Measurements from ENCODE around the gene CBLN3. TPM values are rescaled to one million over a fixed set of nuclear protein-coding genes. Genes with fewer than 3 reads are reported as not detected.

CBLN3 gene
- polyA plus RNA-seq, 1 donor = 3.7 TPM

DNA sequence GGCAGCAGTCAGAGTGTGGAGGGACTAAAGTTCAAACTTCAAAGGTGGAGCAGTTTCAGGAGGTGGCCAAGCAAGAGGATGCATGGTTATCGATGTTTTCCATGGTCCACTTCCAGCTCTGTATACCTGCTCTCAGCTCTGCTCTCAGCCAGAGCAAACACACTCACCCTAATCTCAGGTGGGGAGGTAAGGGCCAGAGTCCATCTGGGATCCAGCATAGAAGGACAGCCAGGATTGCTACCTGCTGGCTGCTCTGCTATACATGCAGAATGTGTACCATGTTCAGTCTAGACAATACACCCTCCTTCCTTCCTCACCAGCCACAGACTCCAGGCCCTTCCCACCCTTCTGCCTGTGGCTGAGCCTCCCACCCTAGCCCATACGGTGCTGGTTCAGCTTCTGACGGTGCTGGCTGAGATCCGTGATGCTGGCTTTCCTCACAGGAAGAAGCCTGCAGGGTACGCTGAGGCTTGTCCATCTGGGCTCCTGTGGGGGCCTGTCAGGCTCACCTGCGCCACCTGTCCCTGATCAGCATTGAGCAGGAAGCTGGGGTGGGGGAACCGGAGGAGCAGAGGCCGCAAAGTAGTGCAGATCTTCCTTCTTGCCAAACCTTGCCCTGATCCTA is 2.4 kb downstream of the CBLN3 start:
- no peak for DNase-seq

DNA sequence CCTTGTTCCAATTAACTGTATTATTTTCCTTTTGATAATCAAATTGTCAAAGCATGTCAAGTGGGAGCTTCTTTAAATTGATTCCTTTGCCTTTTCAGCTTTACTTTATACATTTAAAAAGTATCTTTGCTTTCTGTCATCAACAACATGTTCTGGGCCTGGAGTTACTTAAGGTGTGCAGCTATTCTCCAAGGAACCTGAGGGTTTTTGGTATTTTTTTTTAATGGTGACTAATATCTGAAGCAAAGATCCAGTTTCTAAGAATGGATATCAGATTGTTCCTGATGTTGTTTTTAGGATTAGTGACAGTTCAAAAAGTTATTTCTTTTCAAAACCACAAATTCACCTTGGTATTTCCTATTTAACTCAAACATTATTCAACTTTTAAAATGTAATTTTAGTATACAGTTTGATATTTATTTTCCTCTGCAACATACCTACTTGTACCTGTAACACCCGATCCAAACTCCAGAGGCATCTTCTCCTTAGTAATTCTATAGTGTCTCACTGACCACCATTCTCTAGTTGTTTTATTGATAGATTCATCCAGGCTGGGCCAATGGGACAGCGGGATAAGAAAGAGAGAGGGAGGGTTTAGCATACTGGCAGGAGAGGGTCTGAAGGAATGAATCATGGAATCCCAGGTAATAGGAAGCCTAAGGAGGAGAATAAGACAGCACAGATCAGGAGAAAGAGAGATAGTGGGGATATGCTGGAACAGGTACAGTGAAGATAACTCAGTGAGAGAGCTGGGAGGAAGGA is 3.1 kb downstream of the CBLN3 start:
- no peak for DNase-seq

DNA sequence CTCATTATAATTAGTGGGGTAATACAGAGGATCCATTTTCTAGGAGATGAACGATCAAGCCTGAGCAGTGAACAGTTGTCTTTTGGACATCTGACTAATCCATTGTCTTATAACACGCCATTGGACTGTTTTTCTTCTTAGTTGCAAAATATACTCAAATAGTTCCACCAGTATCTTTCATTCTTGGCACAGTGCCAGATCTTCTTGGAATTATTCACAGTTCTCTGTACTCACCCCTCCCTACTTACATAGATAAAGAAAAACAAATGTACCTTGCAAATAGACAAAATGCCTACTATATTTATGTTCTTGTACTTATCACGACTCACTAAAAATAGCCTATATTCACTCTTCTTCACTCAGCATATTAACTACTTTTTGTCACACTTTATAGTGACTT is 3.8 kb downstream of the CBLN3 start:
- DNase-seq = no peak

DNA sequence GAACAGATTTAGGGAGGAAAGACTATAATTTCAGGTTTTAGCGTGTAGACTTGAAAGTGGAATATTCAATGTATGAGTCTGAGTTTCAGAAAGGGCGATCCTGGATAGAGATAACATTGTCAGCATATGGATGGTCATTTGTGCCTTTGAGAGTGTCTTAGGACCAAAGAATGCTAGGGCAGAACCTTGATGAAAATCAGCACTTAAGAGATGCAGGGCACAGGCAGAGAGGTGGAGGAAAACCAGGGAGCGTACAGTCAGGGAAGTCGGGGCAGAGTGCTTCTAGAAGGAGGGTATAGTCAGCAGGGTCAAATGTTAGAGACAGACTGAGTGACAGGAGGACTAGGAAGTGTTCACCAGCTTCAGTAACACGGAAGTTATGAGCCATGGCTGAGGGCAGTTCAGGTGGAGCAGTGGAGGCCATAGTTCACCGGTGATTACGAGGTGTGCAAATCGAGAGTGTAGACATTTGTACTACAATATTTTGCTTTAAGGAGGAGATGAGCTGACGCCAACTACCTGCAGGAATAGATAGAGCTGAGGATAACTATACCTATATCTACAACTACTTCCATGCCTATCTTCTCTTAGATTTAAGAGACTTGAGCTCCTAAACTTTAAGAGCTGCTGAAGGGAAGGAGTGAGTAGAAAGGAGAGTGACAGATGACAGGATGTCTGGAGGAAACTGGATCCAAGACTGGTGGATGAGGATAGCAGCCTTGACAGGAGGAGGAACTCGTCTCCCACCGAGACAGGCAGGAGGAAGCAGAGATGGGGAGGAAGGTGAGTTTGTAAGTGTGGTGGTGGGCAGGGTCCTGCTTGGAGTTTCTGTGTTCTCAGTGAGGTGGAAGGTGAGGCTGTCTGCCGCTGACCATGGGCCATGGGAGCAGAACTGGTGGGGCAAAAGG is 6.5 kb downstream of the CBLN3 start:
- no peak for DNase-seq

DNA sequence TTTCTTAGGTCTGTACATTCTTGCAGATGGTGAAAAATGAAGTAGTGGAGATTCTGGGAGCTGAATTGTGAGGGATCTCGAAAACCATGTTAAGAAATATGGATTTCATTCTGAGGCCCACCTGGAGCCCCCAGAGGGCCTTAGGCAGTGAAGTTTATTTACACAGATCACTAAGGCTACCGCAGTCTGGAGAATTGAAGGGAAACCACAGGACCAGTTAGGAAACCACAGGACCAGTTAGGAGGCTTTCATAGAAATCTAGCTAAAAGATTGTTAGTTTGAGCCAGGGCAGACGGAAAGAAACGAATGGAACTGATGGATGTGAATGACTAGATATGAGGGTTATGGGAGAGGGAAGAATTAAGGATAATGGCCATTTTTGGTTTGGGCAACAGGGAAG is 7.2 kb downstream of the CBLN3 start:
- no peak for DNase-seq

DNA sequence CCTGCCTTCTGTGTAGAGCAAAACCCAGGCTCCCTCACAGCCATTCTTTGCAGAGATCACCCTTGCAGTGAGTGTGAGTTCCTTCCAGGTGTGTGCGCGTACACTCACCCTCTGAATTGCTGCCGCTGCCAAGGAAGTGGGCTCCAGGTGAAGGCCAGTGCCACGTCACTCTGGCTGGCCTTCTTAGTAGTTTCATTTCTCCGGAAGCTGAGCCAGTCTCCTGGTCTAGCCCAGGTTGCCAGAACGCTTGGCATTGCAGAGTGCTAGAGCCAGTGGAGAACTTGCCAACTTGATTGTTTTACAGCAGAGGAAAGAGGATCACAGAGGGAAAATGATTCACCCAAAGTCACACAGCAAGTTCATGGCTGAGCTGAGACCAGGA is 11.0 kb downstream of the CBLN3 start:
- no peak for DNase-seq

DNA sequence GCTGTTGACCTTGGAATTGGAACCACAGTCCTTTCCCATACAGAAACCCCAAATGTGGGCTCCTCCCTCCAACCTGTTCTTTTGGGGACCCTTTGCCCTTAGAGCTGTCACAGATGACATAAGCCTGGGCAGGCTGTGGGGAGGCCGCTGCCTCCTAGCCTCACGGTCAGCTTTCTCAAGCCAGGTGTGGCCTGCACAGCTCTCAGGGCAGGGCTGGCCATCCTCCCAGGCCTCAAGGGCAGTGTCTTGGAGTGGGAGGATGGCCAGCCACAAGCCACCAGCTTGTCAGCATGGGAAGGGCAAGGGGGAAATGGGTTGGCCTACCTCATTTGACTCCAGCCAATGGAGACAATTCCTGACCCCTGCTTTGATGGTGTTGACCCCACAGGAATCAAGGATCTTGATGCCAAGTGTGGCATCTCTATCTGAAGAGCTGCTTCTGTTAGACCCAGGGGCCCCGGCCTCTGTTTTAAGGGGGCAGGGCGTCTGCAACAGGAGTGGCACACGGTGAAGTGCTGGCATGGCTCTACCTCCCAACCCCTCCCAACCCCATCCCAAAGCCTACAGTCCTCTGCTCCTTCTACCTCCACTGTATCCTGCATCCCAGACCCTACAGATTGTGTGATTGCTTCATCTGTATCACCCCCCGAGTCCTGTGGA is 11.5 kb downstream of the CBLN3 start:
- no peak for DNase-seq

DNA sequence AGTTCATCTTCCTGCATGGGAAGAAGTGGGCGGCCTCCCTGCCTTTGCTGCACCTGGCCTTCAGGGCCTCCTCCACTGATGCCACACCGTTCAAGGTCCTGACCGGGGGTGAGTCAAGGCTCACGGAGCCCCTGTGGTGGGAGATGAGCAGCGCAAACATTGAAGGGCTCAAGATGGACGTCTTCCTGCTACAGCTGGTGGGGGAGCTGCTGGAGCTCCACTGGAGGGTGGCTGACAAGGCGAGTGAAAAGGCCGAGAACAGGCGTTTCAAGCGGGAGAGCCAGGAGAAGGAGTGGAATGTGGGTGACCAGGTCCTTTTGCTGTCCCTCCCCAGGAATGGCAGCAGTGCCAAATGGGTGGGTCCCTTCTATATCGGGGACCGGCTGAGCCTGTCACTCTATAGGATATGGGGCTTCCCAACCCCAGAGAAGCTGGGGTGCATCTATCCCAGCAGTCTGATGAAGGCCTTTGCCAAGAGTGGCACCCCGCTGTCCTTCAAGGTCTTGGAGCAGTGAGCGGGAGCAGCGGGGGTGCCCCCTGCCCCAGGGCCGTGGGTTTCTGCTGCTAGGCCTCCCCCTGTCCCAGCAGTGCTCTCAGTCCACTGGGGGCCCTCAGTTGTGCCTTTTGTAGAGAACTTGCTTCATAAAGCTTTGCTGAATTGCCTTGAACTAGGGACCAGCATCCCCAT is 12.4 kb downstream of the CBLN3 start:
- no peak for DNase-seq

DNA sequence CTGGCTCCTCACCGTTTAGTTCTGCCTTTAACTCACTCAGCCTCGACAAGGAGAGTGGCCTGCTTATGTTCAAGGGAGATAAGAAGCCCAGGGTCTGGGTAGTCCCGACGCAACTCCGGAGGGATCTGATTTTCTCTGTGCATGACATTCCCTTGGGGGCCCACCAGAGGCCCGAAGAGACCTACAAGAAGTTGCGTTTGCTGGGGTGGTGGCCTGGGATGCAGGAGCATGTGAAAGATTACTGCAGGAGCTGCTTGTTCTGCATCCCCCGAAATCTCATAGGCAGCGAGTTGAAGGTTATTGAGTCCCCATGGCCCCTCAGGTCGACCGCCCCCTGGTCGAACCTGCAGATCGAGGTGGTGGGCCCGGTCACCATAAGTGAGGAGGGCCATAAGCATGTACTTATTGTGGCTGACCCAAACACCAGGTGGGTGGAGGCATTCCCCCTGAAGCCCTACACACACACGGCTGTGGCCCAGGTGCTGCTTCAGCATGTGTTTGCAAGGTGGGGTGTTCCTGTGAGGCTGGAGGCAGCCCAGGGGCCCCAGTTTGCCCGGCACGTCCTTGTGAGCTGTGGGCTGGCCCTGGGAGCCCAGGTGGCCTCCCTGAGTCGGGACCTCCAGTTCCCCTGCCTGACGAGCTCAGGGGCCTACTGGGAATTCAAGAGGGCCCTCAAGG is 13.1 kb downstream of the CBLN3 start:
- DNase-seq = no peak

DNA sequence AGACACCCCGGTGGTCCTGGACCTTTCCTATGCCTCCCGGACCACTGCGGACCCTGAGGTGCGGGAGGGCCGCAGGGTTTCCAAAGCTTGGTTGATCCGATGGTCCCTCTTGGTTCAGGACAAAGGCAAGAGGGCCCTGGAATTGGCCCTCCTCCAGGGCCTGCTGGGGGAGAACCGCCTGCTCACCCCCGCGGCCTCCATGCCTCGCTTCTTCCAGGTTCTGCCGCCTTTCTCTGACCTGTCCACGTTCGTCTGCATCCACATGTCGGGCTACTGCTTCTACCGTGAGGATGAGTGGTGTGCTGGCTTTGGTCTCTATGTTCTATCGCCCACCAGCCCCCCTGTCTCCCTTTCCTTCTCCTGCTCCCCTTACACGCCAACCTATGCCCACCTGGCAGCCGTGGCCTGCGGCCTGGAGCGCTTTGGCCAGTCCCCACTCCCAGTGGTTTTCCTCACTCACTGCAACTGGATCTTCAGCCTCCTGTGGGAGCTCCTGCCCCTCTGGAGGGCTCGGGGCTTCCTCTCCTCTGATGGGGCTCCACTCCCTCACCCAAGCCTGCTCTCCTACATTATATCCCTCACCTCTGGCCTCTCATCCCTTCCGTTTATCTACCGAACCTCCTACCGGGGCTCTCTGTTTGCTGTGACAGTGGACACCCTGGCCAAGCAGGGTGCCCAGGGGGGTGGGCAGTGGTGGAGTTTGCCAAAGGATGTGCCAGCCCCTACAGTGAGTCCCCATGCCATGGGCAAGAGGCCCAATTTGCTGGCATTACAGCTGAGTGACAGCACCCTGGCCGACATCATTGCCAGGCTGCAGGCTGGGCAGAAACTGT is 13.8 kb downstream of the CBLN3 start:
- DNase-seq = no peak

DNA sequence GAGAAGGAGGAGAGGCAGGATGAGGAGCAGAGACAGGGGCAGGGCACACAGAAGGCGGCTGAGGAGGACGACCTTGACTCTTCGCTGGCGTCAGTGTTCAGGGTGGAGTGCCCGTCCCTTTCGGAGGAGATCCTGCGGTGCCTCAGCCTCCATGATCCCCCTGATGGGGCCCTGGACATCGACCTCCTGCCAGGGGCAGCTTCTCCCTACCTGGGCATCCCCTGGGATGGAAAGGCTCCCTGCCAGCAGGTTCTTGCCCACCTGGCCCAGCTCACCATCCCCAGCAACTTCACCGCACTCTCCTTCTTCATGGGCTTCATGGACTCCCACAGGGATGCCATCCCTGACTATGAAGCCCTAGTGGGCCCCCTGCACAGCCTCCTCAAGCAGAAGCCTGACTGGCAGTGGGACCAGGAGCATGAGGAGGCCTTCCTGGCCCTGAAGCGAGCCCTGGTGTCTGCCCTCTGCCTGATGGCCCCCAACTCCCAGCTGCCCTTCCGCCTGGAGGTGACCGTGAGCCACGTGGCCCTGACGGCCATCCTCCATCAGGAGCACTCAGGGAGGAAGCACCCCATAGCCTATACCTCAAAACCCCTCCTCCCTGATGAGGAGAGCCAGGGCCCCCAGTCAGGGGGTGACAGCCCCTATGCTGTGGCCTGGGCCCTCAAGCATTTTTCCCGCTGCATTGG is 14.6 kb downstream of the CBLN3 start:
- no peak for DNase-seq

DNA sequence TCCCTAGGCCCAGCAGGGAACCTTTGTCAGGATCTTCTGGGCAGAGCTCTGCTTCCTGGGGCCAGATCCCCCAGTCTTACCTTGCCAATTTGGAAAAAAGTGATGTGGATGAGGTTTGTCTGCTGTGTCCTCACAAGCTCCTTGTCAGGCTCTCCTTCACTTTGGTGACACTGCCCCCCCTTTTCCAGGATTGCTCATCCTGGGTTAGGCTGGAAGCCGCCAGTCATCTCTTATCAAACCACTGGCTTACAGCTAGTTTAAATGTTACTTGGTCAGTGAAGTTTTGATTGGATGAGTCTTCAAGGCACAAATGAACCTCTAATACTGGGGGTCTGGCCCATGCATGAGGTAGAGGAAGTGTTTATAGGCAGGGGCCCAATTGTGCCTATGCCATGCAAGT is 15.4 kb downstream of the CBLN3 start:
- DNase-seq = no peak

DNA sequence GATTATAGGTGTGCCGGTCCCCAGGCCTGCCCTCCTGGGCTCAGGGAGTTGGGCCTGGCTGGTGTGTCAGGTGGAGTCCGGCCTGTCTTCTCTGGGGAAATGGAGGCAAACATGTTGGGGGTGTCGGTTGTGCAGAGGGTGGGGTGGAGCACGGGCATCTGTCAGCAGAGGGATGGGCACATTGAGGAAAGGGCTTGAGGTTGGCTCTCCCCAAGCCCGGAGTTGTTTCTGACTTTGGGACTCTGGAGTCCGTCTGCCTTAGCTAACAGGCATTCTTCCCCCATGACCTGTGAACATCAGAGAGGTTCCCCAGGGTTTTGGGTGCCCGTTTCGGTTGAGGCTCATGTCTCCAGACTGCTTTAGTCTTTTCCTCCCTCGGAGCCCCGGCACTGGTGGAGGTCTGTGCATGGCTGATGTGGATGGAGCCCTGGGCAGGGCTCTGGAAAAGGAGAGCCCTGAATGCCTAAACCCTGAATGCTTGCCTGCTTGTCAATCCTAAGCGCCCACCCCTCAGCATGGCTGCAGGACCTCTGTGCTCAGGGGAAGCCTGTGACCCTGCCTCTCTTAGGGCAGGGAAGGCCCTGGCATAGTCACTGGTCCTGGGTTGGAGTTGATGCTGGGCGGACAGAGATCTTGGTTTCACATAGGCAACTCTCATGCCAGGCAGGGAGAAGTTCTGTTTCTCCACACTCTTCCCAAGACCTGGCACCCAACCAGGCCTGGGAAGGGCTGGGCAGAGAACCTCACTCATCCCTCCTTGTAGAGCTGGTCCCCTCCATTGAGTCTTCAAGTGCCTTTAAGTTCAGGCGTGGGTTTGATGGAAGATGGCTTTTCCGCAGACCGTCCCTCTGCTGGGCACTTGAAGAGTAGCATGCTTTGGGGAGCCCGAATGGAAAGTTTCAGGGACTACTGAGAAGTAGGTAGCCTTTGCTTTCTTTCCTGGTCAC is 17.8 kb downstream of the CBLN3 start:
- DNase-seq = no peak

DNA sequence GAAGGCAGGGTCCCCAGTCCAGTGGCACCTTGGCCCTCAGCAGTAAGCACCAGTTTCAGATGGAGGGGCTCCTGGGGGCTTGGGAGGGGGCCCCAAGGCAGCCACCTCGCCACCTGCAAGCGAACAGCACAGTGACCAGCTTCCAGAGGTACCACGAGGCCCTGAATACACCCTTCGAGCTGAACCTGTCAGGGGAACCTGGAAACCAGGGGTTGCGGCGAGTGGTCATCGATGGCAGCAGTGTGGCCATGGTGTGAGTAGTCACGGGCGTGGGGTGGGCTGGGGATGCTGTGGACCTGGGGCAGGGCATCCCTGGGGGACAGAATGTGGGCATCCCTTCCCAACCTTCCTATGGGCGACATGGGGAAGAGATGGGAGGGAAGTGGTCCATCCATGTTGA is 19.5 kb downstream of the CBLN3 start:
- no peak for DNase-seq

DNA sequence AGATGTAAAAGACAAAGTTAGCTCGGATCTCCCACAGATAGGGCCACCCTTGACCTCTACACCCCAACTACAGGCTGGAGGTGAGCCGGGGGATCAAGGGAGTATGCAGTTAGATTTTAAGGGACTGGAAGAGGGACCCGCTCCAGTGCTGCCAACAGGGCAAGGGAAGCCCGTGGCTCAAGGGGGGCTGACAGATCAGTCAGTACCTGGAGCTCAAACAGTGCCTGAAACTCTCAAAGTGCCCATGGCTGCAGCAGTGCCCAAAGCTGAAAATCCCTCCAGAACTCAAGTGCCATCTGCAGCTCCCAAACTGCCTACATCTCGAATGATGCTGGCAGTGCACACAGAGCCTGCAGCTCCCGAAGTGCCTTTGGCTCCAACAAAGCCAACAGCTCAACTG is 20.3 kb downstream of the CBLN3 start:
- no peak for DNase-seq

DNA sequence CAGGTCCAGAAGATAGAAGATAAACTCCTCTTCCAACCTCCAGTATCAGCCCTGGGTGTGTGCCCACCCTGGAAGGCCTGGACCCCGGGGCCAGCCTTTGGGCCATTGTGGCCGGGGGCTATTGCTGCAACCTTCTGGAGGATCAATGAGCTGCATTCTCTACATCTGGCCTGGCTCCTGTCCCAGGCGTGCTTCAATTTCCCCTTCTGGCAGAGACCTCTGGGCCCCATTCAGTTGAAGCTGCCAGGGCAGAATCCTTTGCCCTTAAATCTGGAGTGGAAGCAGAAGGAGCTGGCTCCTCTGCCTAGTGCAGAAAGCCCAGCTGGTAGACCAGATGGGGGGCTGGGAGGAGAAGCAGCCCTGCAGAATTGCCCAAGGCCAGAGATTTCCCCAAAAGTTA is 20.7 kb downstream of the CBLN3 start:
- DNase-seq = no peak

DNA sequence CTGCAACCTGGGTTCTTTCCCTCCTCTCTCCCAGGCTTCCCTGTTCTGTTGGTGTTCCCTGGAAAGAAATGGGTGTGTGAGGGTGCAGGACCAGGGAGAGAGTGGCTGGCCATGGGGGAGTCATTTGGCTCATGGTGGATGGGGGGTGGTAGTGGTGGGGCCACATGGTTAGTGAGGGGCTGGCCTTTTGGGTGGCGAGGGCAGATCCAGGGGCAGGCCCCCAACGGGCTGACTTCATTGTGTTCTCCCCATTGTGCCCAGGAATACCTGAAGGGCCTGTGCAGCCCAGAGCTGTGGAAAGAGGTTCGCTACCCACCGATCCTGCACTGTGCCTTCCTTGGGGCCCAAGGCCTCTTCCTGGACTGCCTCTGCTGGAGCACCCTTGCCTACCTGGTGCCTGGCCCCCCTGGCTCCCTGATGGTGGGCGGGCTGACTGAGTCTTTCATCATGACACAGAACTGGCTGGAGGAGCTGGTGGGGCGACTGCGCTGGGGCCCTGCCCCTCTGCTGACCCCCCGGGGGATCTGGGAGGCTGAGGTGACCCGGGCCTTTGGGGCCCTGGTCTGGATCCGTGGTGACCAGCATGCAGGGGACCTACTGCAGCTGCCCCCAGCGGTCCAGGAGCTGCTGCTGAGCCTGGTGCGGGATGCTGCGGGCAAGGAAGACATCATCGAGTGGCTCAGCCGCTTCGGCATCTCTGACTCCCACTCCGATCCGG is 21.7 kb downstream of the CBLN3 start:
- DNase-seq = no peak

DNA sequence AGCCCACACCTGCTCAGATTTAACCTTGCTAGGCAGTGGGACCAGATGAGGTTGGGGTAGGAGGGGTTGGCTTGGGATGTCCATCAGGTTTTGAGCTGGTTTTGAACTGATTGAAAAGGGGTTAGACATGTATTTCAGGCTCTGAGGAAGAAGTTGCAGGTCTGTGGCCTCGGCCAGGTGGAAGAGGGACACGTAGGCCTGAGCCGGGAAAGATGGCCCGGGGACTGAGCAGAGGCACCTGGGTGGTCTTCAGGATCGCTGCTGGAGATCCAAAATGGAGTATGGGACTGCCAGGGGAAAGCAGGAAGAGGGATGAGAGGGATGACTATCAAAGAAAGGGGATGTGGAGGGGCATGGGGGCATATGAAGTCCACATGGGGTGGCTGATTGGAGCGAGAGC is 23.1 kb downstream of the CBLN3 start:
- no peak for DNase-seq

Measured in left kidney (tissue), 2 donors.